CD4-positive, alpha-beta T cell (primary cell): ENCODE data around the gene SLC22A12. TPM values are rescaled to one million over a fixed set of nuclear protein-coding genes. Genes with fewer than 3 reads are reported as not detected.

ENCODE experiments used
- ATAC-seq: fragments of 200-7000 bp; cut with Tn5 transposase; one replicate; pipeline ENCODE4 v1.10.0; 2022; ENCODE audit warnings: mild to moderate bottlenecking; ENCODE audit not compliant: poor library complexity
- CTCF ChIA-PET: fragments of 350-600 bp; sonication (Branson Sonifier 250); formaldehyde crosslinking; loops from one replicate; lab custom pipeline; 2021; ENCODE audit warnings: antibody characterized with exemption, inconsistent platforms; lab: Charles Lee
- POLR2A ChIA-PET: fragments of 350-600 bp; sonication (Branson Sonifier 250); formaldehyde crosslinking; loops from one replicate; lab custom pipeline; 2021; ENCODE audit warnings: antibody characterized with exemption, inconsistent platforms; lab: Charles Lee
- DNase-seq, 14 experiments: peaks; one replicate each; pipeline ENCODE4 v3.0.0-alpha.2; 2013 to 2020; ENCODE audit warnings: mixed read lengths in 2 of 14
- H3K27ac ChIP-seq, 2 donors: one replicate each; pipeline versions ENCODE4 v1.5.1 to v1.7.0; 2013; ENCODE audit warnings: low read length in 2 of 2, low read depth in 1 of 2, mild to moderate bottlenecking in 1 of 2
- H3K27me3 ChIP-seq, 2 experiments: 1 replicate in 1 of 2; 2 replicates in 1 of 2; pipeline versions ENCODE4 v1.6.1 to v1.7.0; 2013; ENCODE audit warnings: low read length in 2 of 2, control low read depth in 1 of 2, mild to moderate bottlenecking in 1 of 2, moderate library complexity in 1 of 2; ENCODE audit not compliant: insufficient read depth in 2 of 2, control insufficient read depth in 1 of 2
- H3K36me3 ChIP-seq: one replicate; pipeline ENCODE4 v1.6.1; 2013; ENCODE audit warnings: low read length, control low read depth; ENCODE audit not compliant: insufficient read depth
- H3K4me1 ChIP-seq: one replicate; pipeline ENCODE4 v1.6.1; 2013; ENCODE audit warnings: low read length, control low read depth; ENCODE audit not compliant: insufficient read depth
- H3K4me3 ChIP-seq: one replicate; pipeline ENCODE4 v1.5.1; 2013; ENCODE audit warnings: mild to moderate bottlenecking, low read length, moderate library complexity
- H3K9me3 ChIP-seq, 2 experiments: 1 replicate in 1 of 2; 2 replicates in 1 of 2; pipeline versions ENCODE4 v1.6.1 to v1.7.0; 2013; ENCODE audit warnings: low read length in 2 of 2, mild to moderate bottlenecking in 2 of 2, control low read depth in 1 of 2, moderate library complexity in 1 of 2; ENCODE audit not compliant: control insufficient read depth in 1 of 2, insufficient read depth in 1 of 2
- H3K27ac Mint-ChIP-seq: one replicate; pipeline ENCODE4 v1.8.0; 2020; ENCODE audit warnings: mixed read lengths
- H3K27me3 Mint-ChIP-seq: one replicate; pipeline ENCODE4 v1.8.0; 2021; ENCODE audit warnings: mixed read lengths
- H3K36me3 Mint-ChIP-seq: one replicate; pipeline ENCODE4 v1.8.0; 2021; ENCODE audit warnings: low read depth, mixed read lengths
- H3K4me1 Mint-ChIP-seq: one replicate; pipeline ENCODE4 v1.8.0; 2021; ENCODE audit warnings: low read depth, mixed read lengths
- H3K4me3 Mint-ChIP-seq: one replicate; pipeline ENCODE4 v1.8.0; 2020; ENCODE audit warnings: mild to moderate bottlenecking, mixed read lengths
- H3K9me3 Mint-ChIP-seq: one replicate; pipeline ENCODE4 v1.8.0; 2020; ENCODE audit warnings: mixed read lengths
- CTCF ChIP-seq: fragments of 200-600 bp; IDR thresholded peaks from one replicate; pipeline ENCODE4 v1.8.0; 2022; ENCODE audit warnings: antibody characterized with exemption, mild to moderate bottlenecking
- intact Hi-C, 2 experiments: fragments of 100-400 bp; cut with DNase I in 1 of 2; cut with micrococcal nuclease in 1 of 2; formaldehyde crosslinking; loops; one replicate each; pipeline versions ENCODE4 v1.15.1 to v1.9.0; 2023 to 2025; cut with DNase I, micrococcal nuclease
- total RNA-seq, 174 experiments: library from RNA in 2 of 174; stranded (reverse) in 2 of 174; gene quantifications; one replicate each; pipeline ENCODE4 v1.2.3 and lab custom pipeline; 2021 to 2026

The SLC22A12 gene
- total RNA-seq, 2 experiments from 2014 or later, result not detected

- peaks cover 12% of the 10 kb centered on the region for H3K4me1 Mint-ChIP-seq
- Histone ChIP-seq H3K27me3 (peaks cover 41 to 69% of the 10 kb centered on the region in 2 experiments), H3K4me1 (peaks cover 9% of the 10 kb centered on the region), H3K4me3 (no peak overlapping the region), H3K9me3 (no peaks in the 10 kb centered on the region), H3K27ac (no peak overlapping the region), H3K36me3 (no peaks in the 10 kb centered on the region)
- no peak for DNase-seq
- H3K27me3 Mint-ChIP-seq, result peaks cover 30% of the 10 kb centered on the region
- H3K36me3 Mint-ChIP-seq, result no peaks in the 10 kb centered on the region
- no peak overlapping the region for H3K27ac Mint-ChIP-seq
- no peaks in the 10 kb centered on the region for H3K9me3 Mint-ChIP-seq
- no peak for ATAC-seq
- ChIA-PET CTCF (no interaction called here), POLR2A (no interaction called here)
- no peak for TF ChIP-seq CTCF
- H3K4me3 Mint-ChIP-seq, result no peak overlapping the region
- intact Hi-C loops, result no loop called here
These were observed 47.8 kb downstream of the SLC22A12 start for GRCh38 chr11:64638829-64639228.

- no peak for ATAC-seq
- ChIA-PET POLR2A (no interaction called here), CTCF (no interaction called here)
- Histone ChIP-seq H3K36me3 (no peaks in the 10 kb centered on the region), H3K27me3 (peaks cover 47 to 76% of the 10 kb centered on the region in 2 experiments), H3K4me1 (peaks cover 4% of the 10 kb centered on the region), H3K9me3 (no peaks in the 10 kb centered on the region), H3K27ac (no peak overlapping the region), H3K4me3 (no peak overlapping the region)
- no peak for DNase-seq
- Mint-ChIP-seq H3K27me3 (peaks cover 32% of the 10 kb centered on the region), H3K4me3 (no peak overlapping the region), H3K9me3 (no peaks in the 10 kb centered on the region), H3K27ac (no peak overlapping the region), H3K4me1 (peaks cover 4% of the 10 kb centered on the region), H3K36me3 (no peaks in the 10 kb centered on the region)
- no peak for TF ChIP-seq CTCF
- intact Hi-C loops, result no loop called here
These were observed 48.9 kb downstream of the SLC22A12 start for GRCh38 chr11:64639885-64640284.

- H3K4me1 Mint-ChIP-seq, result peaks cover 4% of the 10 kb centered on the region
- H3K4me3 Mint-ChIP-seq, result no peak overlapping the region
- H3K9me3 Mint-ChIP-seq, result no peaks in the 10 kb centered on the region
- H3K36me3 ChIP-seq, result no peaks in the 10 kb centered on the region
- ChIA-PET CTCF (no interaction called here), POLR2A (no interaction called here)
- peaks cover 36% of the 10 kb centered on the region for H3K27me3 Mint-ChIP-seq
- intact Hi-C loops, result no loop called here
- no peaks in the 10 kb centered on the region for H3K36me3 Mint-ChIP-seq
- no peak overlapping the region for H3K27ac Mint-ChIP-seq
- ATAC-seq (no peak), DNase-seq (no peak)
- no peak for TF ChIP-seq CTCF
- no peak overlapping the region for H3K27ac ChIP-seq
- H3K9me3 ChIP-seq, result no peaks in the 10 kb centered on the region
- no peak overlapping the region for H3K4me3 ChIP-seq
- peaks cover 4% of the 10 kb centered on the region for H3K4me1 ChIP-seq
- peaks cover 49 to 81% of the 10 kb centered on the region in 2 experiments for H3K27me3 ChIP-seq
These were observed 50.8 kb downstream of the SLC22A12 start for GRCh38 chr11:64641596-64642417.
